Prostate gland (tissue), 2 donors: ENCODE data around the gene ADAMTS19.

Experiments used
- POLR2A ChIP-seq: fragments of 450-650 bp; IDR thresholded peaks from one replicate; pipeline ENCODE4 v1.6.1; 2016; ENCODE audit warnings: antibody characterized with exemption, mild to moderate bottlenecking
- POLR2AphosphoS5 ChIP-seq: sonication (generic); formaldehyde crosslinking; IDR thresholded peaks from one replicate; pipeline ENCODE4 v1.6.1; 2017; ENCODE audit warnings: antibody characterized with exemption
- TF ChIP-seq, protein P1 (sequence below), 4 experiments: fragments of 200-600 bp in 2 of 4; fragments of 450-650 bp in 2 of 4; sonication (generic) in 2 of 4; IDR thresholded peaks; 1 replicate in 3 of 4; 2 replicates in 1 of 4; pipeline ENCODE4 v1.5.1; 2016 to 2019; ENCODE audit warnings: antibody characterized with exemption in 4 of 4, mild to moderate bottlenecking in 2 of 4, moderate library complexity in 2 of 4

GRCh38 chr5:129679671-129680070, 219.6 kb downstream of the ADAMTS19 start:
- TF ChIP-seq, protein P1, sequence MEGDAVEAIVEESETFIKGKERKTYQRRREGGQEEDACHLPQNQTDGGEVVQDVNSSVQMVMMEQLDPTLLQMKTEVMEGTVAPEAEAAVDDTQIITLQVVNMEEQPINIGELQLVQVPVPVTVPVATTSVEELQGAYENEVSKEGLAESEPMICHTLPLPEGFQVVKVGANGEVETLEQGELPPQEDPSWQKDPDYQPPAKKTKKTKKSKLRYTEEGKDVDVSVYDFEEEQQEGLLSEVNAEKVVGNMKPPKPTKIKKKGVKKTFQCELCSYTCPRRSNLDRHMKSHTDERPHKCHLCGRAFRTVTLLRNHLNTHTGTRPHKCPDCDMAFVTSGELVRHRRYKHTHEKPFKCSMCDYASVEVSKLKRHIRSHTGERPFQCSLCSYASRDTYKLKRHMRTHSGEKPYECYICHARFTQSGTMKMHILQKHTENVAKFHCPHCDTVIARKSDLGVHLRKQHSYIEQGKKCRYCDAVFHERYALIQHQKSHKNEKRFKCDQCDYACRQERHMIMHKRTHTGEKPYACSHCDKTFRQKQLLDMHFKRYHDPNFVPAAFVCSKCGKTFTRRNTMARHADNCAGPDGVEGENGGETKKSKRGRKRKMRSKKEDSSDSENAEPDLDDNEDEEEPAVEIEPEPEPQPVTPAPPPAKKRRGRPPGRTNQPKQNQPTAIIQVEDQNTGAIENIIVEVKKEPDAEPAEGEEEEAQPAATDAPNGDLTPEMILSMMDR (IDR thresholded peaks at IDR 0.05), result no peak
- TF ChIP-seq POLR2A (no peak), POLR2AphosphoS5 (no peak)
